Hepatocyte (in vitro differentiated cells): Measurements from ENCODE around the gene CAMSAP1. TPM values are rescaled to one million over a fixed set of nuclear protein-coding genes. Genes with fewer than 3 reads are reported as not detected.
A peak's percentile ranks its signal among the peaks of the same experiment; 100 is the strongest.
"Not testable (repeated sequence)": the region's sequence is repeated elsewhere in the genome, so short reads cannot be mapped to it uniquely, and the experiment has no call there.

ENCODE experiments used
- DNase-seq: peaks from one replicate; pipeline ENCODE4 v3.0.0-alpha.2; 2016; ENCODE audit warnings: low spot score
- H2AFZ ChIP-seq: fragments of 200-600 bp; sonication (generic); 2 replicates; pipeline ENCODE4 v1.6.0; 2016; ENCODE audit warnings: antibody characterized with exemption, mild to moderate bottlenecking
- H3K27ac ChIP-seq: fragments of 200-600 bp; sonication (generic); 2 replicates; pipeline ENCODE4 v1.5.1; 2016; ENCODE audit warnings: mild to moderate bottlenecking
- H3K27me3 ChIP-seq: fragments of 200-600 bp; sonication (generic); 2 replicates; pipeline ENCODE4 v1.6.1; 2016
- H3K36me3 ChIP-seq: fragments of 200-600 bp; sonication (generic); replicated peaks from 2 replicates; pipeline ENCODE4 v1.5.1; 2016; ENCODE audit warnings: low read depth; ENCODE audit not compliant: insufficient read depth
- H3K4me1 ChIP-seq: fragments of 200-600 bp; sonication (generic); 2 replicates; pipeline ENCODE4 v1.5.1; 2016; ENCODE audit warnings: mild to moderate bottlenecking, moderate library complexity; ENCODE audit not compliant: insufficient read depth
- H3K4me2 ChIP-seq: fragments of 200-600 bp; sonication (generic); 2 replicates; pipeline ENCODE4 v1.6.0; 2016
- H3K4me3 ChIP-seq: fragments of 200-600 bp; sonication (generic); 2 replicates; pipeline ENCODE4 v1.5.1; 2016; ENCODE audit warnings: mild to moderate bottlenecking
- H3K79me2 ChIP-seq: fragments of 200-600 bp; sonication (generic); 2 replicates; pipeline ENCODE4 v1.6.0; 2017; ENCODE audit warnings: mild to moderate bottlenecking
- H3K9me2 ChIP-seq: fragments of 200-600 bp; sonication (generic); replicated peaks from 2 replicates; pipeline ENCODE4 v1.6.0; 2017; ENCODE audit warnings: mild to moderate bottlenecking; ENCODE audit not compliant: insufficient read depth
- H3K9me3 ChIP-seq: fragments of 200-600 bp; sonication (generic); 2 replicates; pipeline ENCODE4 v1.5.1; 2016; ENCODE audit warnings: low read depth, mild to moderate bottlenecking
- H4K20me1 ChIP-seq: fragments of 200-600 bp; sonication (generic); 2 replicates; pipeline ENCODE4 v1.6.0; 2016; ENCODE audit warnings: mild to moderate bottlenecking; ENCODE audit not compliant: insufficient read depth, poor library complexity, severe bottlenecking
- CTCF ChIP-seq: fragments of 200-600 bp; sonication (generic); IDR thresholded peaks from 2 replicates; pipeline ENCODE4 v1.5.1; 2016; ENCODE audit warnings: antibody characterized with exemption, mild to moderate bottlenecking; ENCODE audit not compliant: poor library complexity
- EZH2 ChIP-seq: fragments of 200-600 bp; sonication (generic); IDR thresholded peaks from 2 replicates; pipeline ENCODE4 v1.6.1; 2016; ENCODE audit warnings: antibody characterized with exemption, mild to moderate bottlenecking, borderline replicate concordance
- EZH2phosphoT487 ChIP-seq: fragments of 200-600 bp; sonication (generic); IDR thresholded peaks from one replicate; pipeline ENCODE4 v1.6.1; 2018; ENCODE audit warnings: antibody characterized with exemption, mild to moderate bottlenecking, low read depth, moderate library complexity; ENCODE audit not compliant: unreplicated experiment, severe bottlenecking
- WGBS: methylation state at CpG from one replicate; pipeline ENCODE4 v1.1.6; 2016; ENCODE audit warnings: low lambda C conversion rate; ENCODE audit errors: missing lambda C conversion rate; 5-methylcytosine and 5-hydroxymethylcytosine counted together
- polyA plus RNA-seq: library from polyadenylated mRNA; unstranded; fragments of >200 nt; fragmentation: Nextera tagmentation; extraction: Ambion mirVana; gene quantifications from 2 replicates; pipeline ENCODE4 v1.2.1, GENCODE V29; 2016
- total RNA-seq: library from RNA; depleted of rRNA; stranded (reverse); fragments of >200 nt; gene quantifications from 2 replicates; pipeline ENCODE4 v1.2.3, GENCODE V29; 2014

Gene CAMSAP1
- total and polyA plus RNA-seq, 2 experiments from 2014 or later = 5.0 to 15.6 TPM

GRCh38 chr9:135952664-135953206 is 45.4 kb upstream of the CAMSAP1 start:
- no peak overlapping the region for H3K4me3 ChIP-seq
- H3K27ac ChIP-seq = peak overlapping the region; percentile 25
- H3K9me2 ChIP-seq = no peaks in the 10 kb centered on the region
- H3K9me3 ChIP-seq = no peaks in the 10 kb centered on the region
- H3K79me2 ChIP-seq = peaks cover 30% of the 10 kb centered on the region
- H3K4me2 ChIP-seq = no peak overlapping the region
- no peaks in the 10 kb centered on the region for H3K4me1 ChIP-seq
- H2AFZ ChIP-seq = no peak overlapping the region
- 90% methylated on average over 22 of the region's 22 CpGs for WGBS
- no peaks in the 10 kb centered on the region for H3K27me3 ChIP-seq
- DNase-seq = no peak
- H3K36me3 ChIP-seq = no peaks in the 10 kb centered on the region
- H4K20me1 ChIP-seq = no peaks in the 10 kb centered on the region
- TF ChIP-seq EZH2phosphoT487 (no peak), CTCF (no peak), EZH2 (no peak)

DNA sequence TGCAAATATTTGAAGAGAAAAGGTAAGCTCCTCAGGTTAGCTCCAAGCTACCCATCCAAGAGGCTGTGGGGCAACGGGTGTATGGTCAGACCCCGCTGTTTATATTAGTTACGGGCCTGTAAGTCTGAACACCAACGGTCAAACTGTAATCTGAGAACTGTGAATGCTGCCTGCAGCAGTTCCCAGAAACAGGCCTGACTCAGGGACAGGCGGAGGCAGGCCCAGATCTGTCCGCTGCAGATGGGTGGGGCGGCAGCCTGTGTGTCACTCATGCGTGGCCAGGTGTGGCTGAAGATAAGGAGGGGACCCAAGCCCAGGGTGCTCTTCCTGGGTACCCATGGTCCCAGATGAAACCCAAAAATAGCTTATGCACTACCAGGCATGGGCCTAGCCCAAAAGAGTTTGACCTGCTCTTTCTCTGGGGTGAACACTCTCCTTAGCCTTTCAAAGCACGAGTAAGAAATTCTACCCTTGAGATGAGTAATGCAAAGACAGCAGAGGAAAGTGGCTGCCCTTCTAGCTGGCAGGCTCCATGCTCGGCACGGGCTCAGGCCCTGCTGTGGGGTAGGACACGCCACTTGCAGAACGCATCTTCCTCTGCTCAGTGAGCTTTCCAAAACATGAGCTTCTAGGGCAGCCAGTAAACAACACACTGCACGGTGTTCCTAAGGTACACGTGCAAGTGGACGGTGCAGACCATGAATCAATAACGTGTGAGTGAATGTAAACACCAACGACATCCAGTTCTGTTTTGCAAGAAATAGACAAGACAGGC is 44.7 kb upstream of the CAMSAP1 start:
- peak; percentile 67 for DNase-seq
- H2AFZ ChIP-seq = no peak overlapping the region

GRCh38 chr9:135951310-135951709 is 44.0 kb upstream of the CAMSAP1 start:
- not testable (repeated sequence) for H3K4me2 ChIP-seq, H3K9me2 ChIP-seq, H3K9me3 ChIP-seq, H4K20me1 ChIP-seq, DNase-seq, H3K36me3 ChIP-seq, H3K4me1 ChIP-seq, H3K4me3 ChIP-seq, H2AFZ ChIP-seq, H3K27me3 ChIP-seq
- 98% methylated on average over 8 of the region's 8 CpGs for WGBS
- peaks cover 15% of the 10 kb centered on the region for H3K79me2 ChIP-seq
- peak overlapping the region; percentile 70 for H3K27ac ChIP-seq

More for the DNA sequence above, 44.7 kb upstream of the CAMSAP1 start:
- Histone ChIP-seq H3K4me3 (no peak overlapping the region), H3K36me3 (no peaks in the 10 kb centered on the region), H3K4me2 (no peak overlapping the region), H3K9me2 (no peaks in the 10 kb centered on the region), H3K79me2 (peaks cover 23% of the 10 kb centered on the region), H3K4me1 (no peaks in the 10 kb centered on the region), H3K27ac (peak overlapping the region; percentile 70), H3K9me3 (no peaks in the 10 kb centered on the region), H3K27me3 (no peaks in the 10 kb centered on the region), H4K20me1 (no peaks in the 10 kb centered on the region)
- TF ChIP-seq CTCF (no peak), EZH2phosphoT487 (no peak), EZH2 (no peak)
- 64% methylated on average over 18 of the region's 18 CpGs for WGBS

- WGBS = 96% methylated on average over 4 of the region's 4 CpGs
- H3K4me2 ChIP-seq, H3K9me3 ChIP-seq, H3K36me3 ChIP-seq, H4K20me1 ChIP-seq, H3K27me3 ChIP-seq, H3K4me1 ChIP-seq, H2AFZ ChIP-seq, H3K4me3 ChIP-seq, H3K27ac ChIP-seq, H3K9me2 ChIP-seq, DNase-seq: not testable (repeated sequence)
- H3K79me2 ChIP-seq = peaks cover 11% of the 10 kb centered on the region
Observed at GRCh38 chr9:135950841-135951240, 43.5 kb upstream of the CAMSAP1 start.
